Renal pelvis (tissue), 4 donors: Measurements from ENCODE around the gene TMTC4. TPM values are rescaled to one million over a fixed set of nuclear protein-coding genes. Genes with fewer than 3 reads are reported as not detected.
"Not testable (repeated sequence)": the region's sequence is repeated elsewhere in the genome, so short reads cannot be mapped to it uniquely, and the experiment has no call there.

Source experiments
- DNase-seq: peaks from one replicate; pipeline ENCODE4 v3.0.0-alpha.2; 2013
- polyA plus RNA-seq, 3 donors: library from polyadenylated mRNA; unstranded; fragments of 120-200 nt; gene quantifications; one replicate each; pipeline ENCODE4 v1.2.1, GENCODE V29; 2013; ENCODE audit not compliant: insufficient read length in 3 of 3

Gene TMTC4
- polyA plus RNA-seq, 3 donors: 33.9 to 39.4 (median 35.0) TPM

GRCh38 chr13:100636004-100636403 is 38.6 kb downstream of the TMTC4 start:
- no peak for DNase-seq

DNA sequence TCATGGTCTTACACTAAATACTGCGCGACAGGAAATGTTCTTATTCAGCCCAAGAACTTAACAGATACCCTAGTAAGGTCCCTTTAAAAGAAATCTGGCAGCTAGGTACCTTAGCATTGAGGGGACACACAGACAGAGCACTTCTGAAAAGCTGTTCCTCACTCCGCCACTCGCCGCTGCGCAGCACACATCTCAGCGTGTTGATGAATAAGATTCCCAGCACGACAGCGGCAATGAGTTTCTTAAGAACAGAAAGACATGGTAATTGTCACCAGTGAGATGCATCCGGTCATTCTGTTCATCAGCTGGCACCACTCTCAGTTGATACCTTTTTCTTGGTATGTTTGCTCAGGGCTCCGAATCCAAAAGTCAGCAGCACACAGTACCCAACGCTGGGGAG is 39.9 kb downstream of the TMTC4 start:
- no peak for DNase-seq

GRCh38 chr13:100633461-100633860 is 41.1 kb downstream of the TMTC4 start:
- DNase-seq: no peak

DNA sequence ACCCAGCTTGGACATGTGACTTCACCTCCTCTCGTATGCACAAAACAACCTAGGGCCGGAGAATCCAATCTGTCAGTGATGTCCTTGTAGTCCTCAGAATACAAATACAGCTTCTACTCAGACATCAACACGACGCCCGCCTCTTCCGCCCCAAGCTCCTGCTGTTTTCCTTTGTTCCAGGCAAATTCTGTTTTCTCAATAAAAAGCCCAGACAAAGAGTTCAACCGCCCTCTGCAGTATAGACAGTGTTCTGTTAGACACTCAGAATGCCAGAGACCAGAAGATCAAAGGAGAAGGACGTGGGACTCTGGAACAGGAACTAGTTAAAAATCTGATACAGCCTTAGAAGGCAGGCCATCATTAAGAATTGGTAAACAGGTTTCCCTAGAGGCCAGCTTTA is 44.0 kb downstream of the TMTC4 start:
- DNase-seq: no peak

DNA sequence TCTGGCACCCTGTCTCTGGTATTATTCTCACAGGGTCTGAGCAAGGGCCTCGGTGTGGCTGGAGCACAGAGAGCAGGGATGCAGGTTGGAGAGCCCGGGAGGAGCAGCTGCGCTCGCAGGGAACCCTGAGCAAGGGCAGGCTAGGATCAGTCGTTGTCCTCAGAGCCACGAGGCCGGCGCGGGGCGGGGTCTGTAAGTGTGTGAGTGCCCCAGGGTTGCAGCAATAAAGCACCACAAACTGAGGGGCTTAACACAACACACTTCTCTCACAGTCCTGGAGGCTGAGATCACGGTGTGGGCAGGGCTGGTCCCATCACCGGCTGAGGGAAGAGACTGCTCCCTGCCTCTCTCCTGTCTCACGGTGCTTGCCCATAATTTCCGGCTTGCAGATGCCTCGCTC is 47.5 kb downstream of the TMTC4 start:
- no peak for DNase-seq

GRCh38 chr13:100625447-100625846 is 49.1 kb downstream of the TMTC4 start:
- DNase-seq: no peak

DNA sequence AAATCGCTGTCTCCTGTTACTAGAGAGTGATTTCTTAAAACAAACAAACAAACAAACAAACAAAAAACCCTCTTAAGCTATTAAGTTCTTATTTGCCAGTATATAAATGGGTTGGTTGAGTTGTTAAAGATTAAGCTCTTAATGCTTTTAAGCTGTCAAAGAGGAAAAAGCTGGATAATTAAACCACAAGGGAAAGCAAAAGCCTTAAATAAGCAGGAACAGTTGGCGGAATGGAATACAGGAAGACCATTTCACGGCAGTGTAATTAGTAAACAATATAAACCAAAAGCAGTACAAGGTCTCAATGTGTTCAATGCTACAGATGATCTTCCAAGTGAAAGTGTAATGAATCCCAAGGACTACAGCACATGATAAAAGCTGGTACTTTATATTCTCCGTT is 53.8 kb downstream of the TMTC4 start:
- no peak for DNase-seq

DNA sequence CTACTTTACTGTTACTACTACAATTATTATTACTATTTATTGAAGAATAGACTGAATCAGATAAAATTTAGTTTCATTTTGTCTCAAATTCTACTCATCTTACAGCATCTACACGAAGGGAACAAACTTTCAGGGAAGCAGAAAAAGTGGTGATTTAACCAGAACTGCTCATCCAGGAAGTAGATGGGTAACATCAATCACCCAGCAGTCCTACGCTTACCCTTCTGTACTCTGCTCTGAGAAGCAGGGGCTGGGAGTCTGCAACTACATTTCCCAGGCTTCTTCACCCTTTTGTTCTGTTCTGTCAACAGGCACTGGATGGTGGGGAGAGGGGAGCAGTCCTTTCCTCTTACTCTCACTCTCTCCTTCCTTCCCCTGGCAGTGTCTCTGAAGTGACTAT is 54.7 kb downstream of the TMTC4 start:
- no peak for DNase-seq

GRCh38 chr13:100618897-100619296 is 55.7 kb downstream of the TMTC4 start:
- DNase-seq: not testable (repeated sequence)

DNA sequence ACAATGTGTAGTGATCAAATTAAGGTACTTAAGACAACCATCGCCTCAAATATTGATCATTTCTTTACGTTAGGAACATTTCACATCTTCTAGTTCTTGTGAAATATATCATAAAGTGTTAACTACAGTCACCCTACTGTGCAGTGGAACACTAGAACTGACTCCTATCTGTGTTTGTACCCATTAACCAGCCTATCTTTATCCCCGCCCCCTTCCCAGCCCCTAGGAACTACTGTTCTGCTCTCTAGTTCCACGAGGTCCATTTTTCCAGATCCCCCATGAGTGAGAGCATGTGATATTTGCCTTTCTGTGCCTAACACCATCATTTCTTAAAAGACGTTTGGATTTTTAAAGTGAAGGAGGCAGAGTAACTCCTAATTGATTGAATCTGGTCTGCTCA is 61.6 kb downstream of the TMTC4 start:
- DNase-seq: no peak

GRCh38 chr13:100611678-100612492 is 62.7 kb downstream of the TMTC4 start:
- no peak for DNase-seq

GRCh38 chr13:100610391-100611347 is 63.9 kb downstream of the TMTC4 start:
- no peak for DNase-seq

- DNase-seq: no peak
Observed at GRCh38 chr13:100608906-100609305, 65.7 kb downstream of the TMTC4 start.

GRCh38 chr13:100608489-100608888 is 66.1 kb downstream of the TMTC4 start:
- DNase-seq: no peak

DNA sequence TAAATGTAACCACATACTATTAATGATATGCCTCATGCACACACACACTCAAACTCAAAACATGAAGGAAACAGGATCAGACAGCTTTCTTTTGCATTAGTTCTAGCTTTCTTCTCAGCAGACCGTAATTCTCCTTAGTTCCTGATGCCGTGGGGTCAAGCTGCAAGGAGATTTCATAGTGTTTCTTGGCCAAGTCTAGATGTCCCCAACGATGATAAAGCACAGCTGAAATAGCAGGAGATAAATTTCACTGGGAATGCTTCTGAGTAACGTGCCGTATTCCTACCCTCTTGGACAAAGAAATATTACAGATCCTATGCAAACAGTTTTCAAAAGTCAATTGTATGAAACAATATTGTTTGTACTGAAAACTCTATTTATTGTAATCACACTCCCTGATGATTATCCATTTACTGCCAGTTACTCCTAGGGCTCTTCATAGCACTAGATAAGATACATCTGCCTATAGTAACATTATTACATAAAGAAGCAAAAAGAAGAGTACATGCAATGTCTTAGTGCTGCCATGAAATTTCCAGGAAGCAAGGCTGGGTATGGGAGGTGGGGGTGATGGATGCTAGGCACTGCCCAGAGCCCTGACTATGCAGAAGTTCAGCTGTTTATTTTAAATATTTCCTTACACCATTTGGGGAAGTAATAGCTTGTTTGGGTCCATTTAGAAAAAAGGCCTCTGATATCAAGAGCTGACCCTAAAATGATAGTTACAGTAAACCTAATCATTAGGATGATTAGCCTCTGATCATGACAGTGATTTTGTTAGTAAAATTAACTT is 69.5 kb downstream of the TMTC4 start:
- DNase-seq: peak; percentile 60

DNA sequence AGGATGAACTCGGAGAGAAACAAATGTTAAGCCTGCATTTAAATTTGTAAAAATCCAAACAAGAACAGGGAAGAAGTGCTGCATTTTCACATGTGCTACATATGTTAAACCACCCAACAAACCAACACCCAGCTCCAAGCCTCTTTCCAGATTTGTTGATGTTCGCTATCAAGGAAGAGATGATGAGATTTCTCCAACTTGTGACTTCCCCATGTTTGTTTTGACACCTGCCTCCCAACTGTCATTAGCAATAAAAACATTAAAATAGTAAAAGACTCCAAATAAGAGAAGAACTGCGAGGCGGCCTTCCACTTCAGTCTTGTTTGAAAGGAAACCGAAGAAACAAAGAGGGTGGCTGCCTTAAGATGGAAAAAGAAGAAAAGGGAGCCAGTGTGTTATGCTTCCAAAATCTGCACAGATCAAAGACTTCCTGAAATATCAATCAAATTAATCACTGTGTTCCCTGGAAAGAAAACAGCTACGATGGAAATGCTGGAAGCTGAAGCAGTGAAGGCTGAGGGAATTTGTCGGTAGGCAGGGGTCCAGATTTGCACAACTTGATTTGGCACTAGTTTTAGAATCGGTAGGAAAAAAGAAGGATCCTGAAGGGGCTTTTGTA is 72.0 kb downstream of the TMTC4 start:
- peak; percentile 59 for DNase-seq

DNA sequence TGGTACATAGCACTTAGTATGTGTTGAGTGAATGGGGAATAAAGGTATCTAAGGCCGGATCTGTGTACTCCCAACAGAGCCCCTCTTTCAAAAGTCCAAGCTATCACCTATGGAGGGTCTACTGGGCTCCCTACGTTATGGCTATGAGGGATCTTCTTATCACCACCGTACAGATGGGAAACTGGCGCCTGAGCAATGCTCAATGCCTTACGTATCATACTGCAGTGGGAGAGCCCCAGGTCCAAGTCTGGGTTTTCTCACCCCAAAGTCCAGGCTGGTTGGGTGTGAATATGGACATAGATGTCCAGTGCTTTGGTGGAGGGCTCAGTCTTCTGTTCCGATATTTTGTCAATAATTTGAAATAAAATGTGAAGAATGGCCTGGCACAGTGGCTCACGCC is 72.9 kb downstream of the TMTC4 start:
- DNase-seq: no peak

DNA sequence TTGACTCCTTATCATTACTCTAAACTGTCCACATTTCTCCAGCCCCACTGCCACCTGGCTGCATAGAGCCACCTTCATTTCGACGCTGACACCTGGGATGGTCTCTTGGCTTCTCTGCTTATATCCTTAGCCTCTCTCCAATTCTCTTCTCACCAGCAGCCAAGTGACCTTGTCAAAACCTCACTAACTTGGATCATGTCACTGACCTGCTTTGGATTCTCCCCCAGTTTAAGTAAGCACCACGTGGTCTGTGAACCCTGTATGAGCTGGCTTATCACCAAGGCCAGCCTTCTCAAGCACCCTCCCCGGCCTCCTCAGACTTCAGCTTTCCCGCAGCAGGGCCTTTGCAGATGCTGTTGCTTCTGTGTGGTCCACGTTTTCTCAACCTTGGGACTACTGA is 73.7 kb downstream of the TMTC4 start:
- no peak for DNase-seq

- no peak for DNase-seq
Observed at GRCh38 chr13:100600461-100600860, 74.1 kb downstream of the TMTC4 start.

- no peak for DNase-seq
Observed at GRCh38 chr13:100597253-100597652, 77.3 kb downstream of the TMTC4 start.

DNA sequence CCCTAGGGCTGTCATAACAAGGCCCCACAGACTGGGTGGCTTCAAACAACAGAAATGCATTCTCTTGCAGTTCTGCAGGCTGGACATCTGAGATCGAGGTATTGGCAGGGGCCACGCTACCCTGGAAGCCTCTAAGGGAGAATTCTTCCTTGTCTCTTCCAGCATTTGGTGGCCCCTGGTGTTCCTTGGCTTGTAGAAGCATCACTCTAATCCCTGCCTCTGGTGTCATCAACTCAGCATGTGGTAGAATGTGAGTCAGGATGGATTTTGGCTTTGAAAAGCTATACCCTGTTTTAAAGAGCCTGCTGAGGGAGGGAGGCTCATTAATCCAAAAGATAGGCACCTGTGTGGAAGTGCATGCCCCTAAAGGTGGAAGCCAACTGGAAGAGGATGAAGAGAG is 78.1 kb downstream of the TMTC4 start:
- DNase-seq: no peak

DNA sequence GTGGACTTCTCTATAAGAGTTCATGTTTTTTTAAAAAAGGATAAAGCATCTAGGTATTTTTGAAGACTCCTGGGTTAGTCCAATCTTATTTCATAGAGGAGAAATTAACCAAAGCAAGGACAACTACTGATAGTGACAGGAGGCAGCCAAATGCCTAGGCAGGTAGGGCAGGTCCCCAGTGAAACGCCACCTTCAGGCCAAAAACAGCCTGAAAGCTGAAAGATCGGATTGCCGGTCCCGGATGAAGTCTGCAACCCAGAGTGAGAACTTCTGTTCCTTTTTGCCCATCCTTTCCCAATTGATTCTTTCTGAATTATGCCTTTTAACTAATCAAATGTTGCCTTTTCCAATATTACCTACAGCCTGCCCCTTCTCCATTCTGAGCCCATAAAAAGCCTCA is 79.9 kb downstream of the TMTC4 start:
- DNase-seq: no peak
